HepG2 (cell line): Measurements from ENCODE around the gene TMEM95. TPM values are rescaled to one million over a fixed set of nuclear protein-coding genes. Genes with fewer than 3 reads are reported as not detected.

Experiments
- ARNT2 ChIP-seq: sonication (generic); formaldehyde crosslinking; IDR thresholded peaks from 2 replicates; pipeline ENCODE4 v1.8.0; 2022; ENCODE audit warnings: mild to moderate bottlenecking, low read depth, missing genetic modification reagents, moderate library complexity
- HIVEP1 ChIP-seq: sonication (generic); formaldehyde crosslinking; IDR thresholded peaks from 2 replicates; pipeline ENCODE4 v1.4.0; 2020; ENCODE audit warnings: mild to moderate bottlenecking, missing genetic modification reagents
- HNF4G ChIP-seq, 2 experiments: sonication (generic) in 1 of 2; formaldehyde crosslinking in 1 of 2; IDR thresholded peaks; 2 replicates each; pipeline versions ENCODE4 v1.4.0 to v1.6.1; 2011 to 2020; ENCODE audit warnings: borderline replicate concordance in 2 of 2, low read depth in 2 of 2, mild to moderate bottlenecking in 2 of 2, low read length in 1 of 2, missing genetic modification reagents in 1 of 2, moderate library complexity in 1 of 2
- IKZF1 ChIP-seq: fragments of 450-650 bp; IDR thresholded peaks from 2 replicates; pipeline ENCODE4 v1.7.1; 2016
- MATR3 ChIP-seq: sonication (generic); formaldehyde crosslinking; IDR thresholded peaks from 2 replicates; pipeline ENCODE4 v1.4.0; 2020; ENCODE audit warnings: missing genetic modification reagents
- PAWR ChIP-seq: sonication (generic); formaldehyde crosslinking; IDR thresholded peaks from 2 replicates; pipeline ENCODE4 v1.4.0; 2020; ENCODE audit warnings: missing genetic modification reagents, mild to moderate bottlenecking, borderline replicate concordance
- RCOR2 ChIP-seq: IDR thresholded peaks from 2 replicates; pipeline ENCODE4 v1.6.1; 2016; ENCODE audit warnings: missing biosample characterization, missing genetic modification reagents
- RFX5 ChIP-seq: IDR thresholded peaks from 2 replicates; pipeline ENCODE4 v1.6.1; 2011; ENCODE audit warnings: low read depth, low read length, improper control_type of control experiment
- RFXANK ChIP-seq: IDR thresholded peaks from 2 replicates; pipeline ENCODE4 v1.6.1; 2016
- SIN3A ChIP-seq: IDR thresholded peaks from 2 replicates; pipeline ENCODE4 v1.6.1; 2011; ENCODE audit warnings: low read depth, mild to moderate bottlenecking, control low read depth, low read length, borderline replicate concordance
- SMARCC2 ChIP-seq: fragments of 450-650 bp; IDR thresholded peaks from 2 replicates; pipeline ENCODE4 v1.6.1; 2017; ENCODE audit warnings: antibody characterized with exemption, mild to moderate bottlenecking
- SNAI1 ChIP-seq: sonication (generic); formaldehyde crosslinking; IDR thresholded peaks from 2 replicates; pipeline ENCODE4 v1.5.0; 2020; ENCODE audit warnings: mild to moderate bottlenecking, missing genetic modification reagents, borderline replicate concordance
- SUZ12 ChIP-seq: fragments of 150-350 bp; IDR thresholded peaks from 2 replicates; pipeline ENCODE4 v1.6.1; 2014; ENCODE audit warnings: low read depth, low read length
- TEAD2 ChIP-seq: sonication (generic); formaldehyde crosslinking; IDR thresholded peaks from 2 replicates; pipeline ENCODE4 v1.9.0; 2021; ENCODE audit warnings: missing genetic modification reagents
- THAP7 ChIP-seq: sonication (generic); formaldehyde crosslinking; IDR thresholded peaks from 2 replicates; pipeline ENCODE4 v1.8.1; 2023; ENCODE audit warnings: mild to moderate bottlenecking, missing genetic modification reagents
- ZBTB4 ChIP-seq: sonication (generic); formaldehyde crosslinking; IDR thresholded peaks from 2 replicates; pipeline ENCODE4 v1.4.0; 2020; ENCODE audit warnings: missing genetic modification reagents, mild to moderate bottlenecking, borderline replicate concordance
- ZEB1 ChIP-seq: IDR thresholded peaks from 2 replicates; pipeline ENCODE4 v1.6.1; 2012; ENCODE audit warnings: mild to moderate bottlenecking, low read depth, inconsistent platforms; ENCODE audit not compliant: insufficient replicate concordance
- ZFP41 ChIP-seq: sonication (generic); formaldehyde crosslinking; IDR thresholded peaks from 2 replicates; pipeline ENCODE4 v1.4.0; 2020; ENCODE audit warnings: mild to moderate bottlenecking, missing genetic modification reagents, borderline replicate concordance
- ZNF335 ChIP-seq: sonication (generic); formaldehyde crosslinking; IDR thresholded peaks from 2 replicates; pipeline ENCODE4 v1.4.0; 2020; ENCODE audit warnings: missing genetic modification reagents
- ZNF382 ChIP-seq: sonication (generic); formaldehyde crosslinking; IDR thresholded peaks from 2 replicates; pipeline ENCODE4 v1.5.0; 2020; ENCODE audit warnings: missing genetic modification reagents, mild to moderate bottlenecking, borderline replicate concordance
- ZNF580 ChIP-seq: IDR thresholded peaks from 2 replicates; pipeline ENCODE4 v1.6.1; 2016; ENCODE audit warnings: low read depth, borderline replicate concordance
- ZNF749 ChIP-seq: sonication (generic); formaldehyde crosslinking; IDR thresholded peaks from 2 replicates; pipeline ENCODE4 v1.8.0; 2022; ENCODE audit warnings: mild to moderate bottlenecking, missing genetic modification reagents, moderate library complexity, borderline replicate concordance
- ZNF891 ChIP-seq: sonication (generic); formaldehyde crosslinking; IDR thresholded peaks from 2 replicates; pipeline ENCODE4 v1.5.0; 2020; ENCODE audit warnings: mild to moderate bottlenecking, missing genetic modification reagents
- polyA plus RNA-seq, 8 experiments: library from polyadenylated mRNA; depleted of rRNA in 3 of 8; stranded (reverse) in 7 of 8; unstranded in 1 of 8; fragments of >200 nt; fragmentation: Illumina TruSeq in 4 of 8; extraction: Trizol in 4 of 8; gene quantifications; 2 replicates each; pipeline versions ENCODE4 v1.2.1 to v1.2.3, GENCODE V29; 2011 to 2016; ENCODE audit warnings: low read depth in 4 of 8, missing spikeins in 1 of 8, mixed read lengths in 1 of 8; ENCODE audit not compliant: insufficient read depth in 1 of 8
- total RNA-seq, 5 experiments: library from RNA; depleted of rRNA; stranded (reverse); fragments of >200 nt; fragmentation: Illumina TruSeq; extraction: Trizol; gene quantifications; 2 replicates each; pipeline ENCODE4 v1.2.3, GENCODE V29; 2016; ENCODE audit warnings: low read depth in 1 of 5

Gene TMEM95
- total and polyA plus RNA-seq, 2 of the 13 experiments (the other 11 are each of a cell fraction or from before 2014, with no cell fraction given) = not detected

- TF ChIP-seq HNF4G (IDR thresholded peaks at IDR 0.05; ENCODE audit: borderline replicate concordance, low read depth, low read length) (0 out of 2 replicates have a peak, but pooled peaks have one; percentile 18), HNF4G (CRISPR knock-in tag; IDR thresholded peaks at IDR 0.05; ENCODE audit: borderline replicate concordance, low read depth) (no peak), SMARCC2 (no peak), THAP7 (peak; percentile 67; the same call in 1 of the 2 replicates), SNAI1 (CRISPR knock-in tag) (no peak), HIVEP1 (CRISPR knock-in tag) (0 out of 2 replicates have a peak, but pooled peaks have one; percentile 34), ZEB1 (no peak), ZNF749 (CRISPR knock-in tag) (no peak; the same call in 1 of the 2 replicates), ZFP41 (CRISPR knock-in tag) (no peak), SIN3A (peak; percentile 62; the same call in 1 of the 2 replicates), ZBTB4 (CRISPR knock-in tag) (no peak), ZNF580 (CRISPR knock-in tag) (0 out of 2 replicates have a peak, but pooled peaks have one; percentile 30), PAWR (CRISPR knock-in tag) (no peak), RFX5 (0 out of 2 replicates have a peak, but pooled peaks have one; percentile 18), IKZF1 (no peak), ARNT2 (CRISPR knock-in tag) (0 out of 2 replicates have a peak, but pooled peaks have one; percentile 31), ZNF335 (0 out of 2 replicates have a peak, but pooled peaks have one; percentile 46), TEAD2 (CRISPR knock-in tag) (no peak), ZNF382 (CRISPR knock-in tag) (no peak), ZNF891 (CRISPR knock-in tag) (no peak), RCOR2 (CRISPR knock-in tag) (no peak), RFXANK (CRISPR knock-in tag) (no peak), SUZ12 (no peak), MATR3 (CRISPR knock-in tag) (no peak)
These were observed 47.9 kb upstream of the TMEM95 start, which contains the start of gene EIF5A (continued) for GRCh38 chr17:7306911-7307685.
